ENCODE data around the gene PCYT2. TPM values are rescaled to one million over a fixed set of nuclear protein-coding genes. Genes with fewer than 3 reads are reported as not detected.

PCYT2 gene
- 14.1 to 18.1 TPM (median 16.6 TPM) in 5 replicates for total RNA-seq (2022; extraction: Qiagen RNA extraction)

DNA sequence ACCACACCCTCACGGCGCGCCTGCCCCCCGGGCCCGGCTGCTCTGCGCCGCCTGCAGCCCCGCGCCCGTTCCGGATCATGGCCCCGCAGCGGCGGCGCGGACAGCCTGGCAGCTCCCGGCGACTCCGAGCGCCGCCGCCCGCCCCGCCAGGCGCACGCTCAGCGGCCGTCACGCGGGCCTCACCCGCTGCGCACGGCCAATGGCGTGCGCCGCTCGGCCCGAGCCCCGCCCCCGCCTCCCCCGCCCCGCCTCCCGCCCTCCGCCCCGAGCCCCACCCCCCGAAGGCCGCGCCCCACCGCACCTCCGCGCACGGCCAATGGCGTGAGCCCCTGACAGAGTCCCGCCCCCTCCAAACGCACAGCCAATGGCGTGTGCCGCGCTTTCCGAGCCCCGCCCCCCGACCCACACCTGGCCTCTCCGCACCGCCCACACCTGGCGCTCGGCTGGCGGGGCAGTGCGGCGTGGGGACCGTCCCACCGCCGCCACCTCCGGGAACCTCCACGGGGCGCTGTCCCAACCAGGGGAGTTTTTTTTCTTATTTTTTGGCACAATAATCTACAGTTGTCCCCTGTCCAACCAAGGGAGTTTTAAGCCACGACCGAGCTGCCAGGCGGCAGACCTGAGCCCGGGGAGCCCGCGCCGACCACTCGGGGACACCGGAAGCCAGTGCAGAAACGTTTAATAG is at the start of gene PCYT2:
TSS of gene PCYT2 (minus strand) at position 123 of the 685 bp plus-strand sequence. CDS start at position 79, 44 bp downstream.

DNA sequence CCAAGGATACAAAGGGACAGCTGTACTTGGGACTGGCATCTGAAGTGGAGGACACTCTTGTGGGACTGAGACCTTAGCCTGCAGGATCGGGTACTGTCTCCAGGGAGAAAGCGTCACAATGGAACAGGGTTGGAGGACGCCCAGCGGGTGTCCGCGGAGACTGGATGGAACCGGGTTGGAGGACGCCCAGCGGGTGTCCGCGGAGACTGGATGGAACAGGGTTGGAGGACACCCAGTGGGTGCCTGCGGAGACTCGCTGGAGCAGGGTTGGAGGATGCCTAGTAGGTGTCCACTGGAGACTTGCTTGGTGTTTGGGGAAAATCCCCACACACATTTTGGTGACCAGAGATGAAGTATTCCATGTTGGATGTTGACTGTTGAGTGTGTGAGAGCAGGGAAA is 36.0 kb upstream of the PCYT2 start, which contains the start of gene MYADML2:
TSS of gene MYADML2 (minus strand) at position 45 of the 400 bp plus-strand sequence. CDS start 5,492 bp downstream, outside the sequence.

DNA sequence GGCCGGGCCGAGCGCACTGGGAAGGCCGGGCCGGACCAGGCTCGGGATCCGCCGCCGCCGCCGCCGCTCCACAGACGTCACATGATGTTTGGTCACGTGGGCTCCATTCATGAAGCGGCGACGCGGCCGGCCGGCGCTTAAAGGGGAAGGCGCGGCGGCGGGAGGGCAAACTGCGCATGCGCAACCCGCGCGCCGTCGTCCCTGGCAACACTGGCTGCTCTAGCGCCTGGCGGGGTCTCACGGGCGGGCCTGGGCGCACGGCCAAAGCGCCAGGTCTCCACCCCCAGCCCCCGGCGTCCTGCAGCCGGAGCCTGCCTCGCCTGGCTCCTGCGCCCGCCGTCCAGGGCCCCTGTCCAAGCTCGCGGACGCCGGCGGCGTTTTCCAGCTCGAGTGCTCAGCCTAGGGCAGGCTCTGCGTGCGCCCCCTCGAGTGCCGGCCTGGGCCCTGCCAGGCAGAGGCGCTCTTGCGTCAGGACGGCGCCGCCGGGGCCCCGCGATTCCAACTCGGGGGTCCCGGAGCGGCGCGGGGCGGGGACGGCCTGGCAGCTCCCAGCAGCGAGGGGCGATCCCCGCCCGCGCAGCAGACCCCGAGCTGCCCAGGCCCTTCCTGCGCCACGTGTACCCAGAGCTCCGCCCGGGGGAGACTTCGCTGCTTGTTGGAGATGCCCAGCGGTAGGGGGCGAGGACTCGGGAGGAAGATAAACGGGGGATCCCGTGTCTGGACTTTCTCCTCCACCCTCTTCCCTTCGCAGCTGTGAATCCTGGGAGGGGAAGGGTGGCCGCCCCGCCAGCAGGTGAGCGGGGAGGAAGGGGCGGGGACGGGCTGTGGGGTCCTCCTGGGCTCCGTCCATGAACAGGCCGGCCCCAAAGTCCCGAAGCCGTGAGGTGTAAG is 16.7 kb upstream of the PCYT2 start, which contains the start of gene MAFG:
TSS of gene MAFG (minus strand) at position 83 of the 891 bp plus-strand sequence. CDS start 4,550 bp downstream, outside the sequence.

DNA sequence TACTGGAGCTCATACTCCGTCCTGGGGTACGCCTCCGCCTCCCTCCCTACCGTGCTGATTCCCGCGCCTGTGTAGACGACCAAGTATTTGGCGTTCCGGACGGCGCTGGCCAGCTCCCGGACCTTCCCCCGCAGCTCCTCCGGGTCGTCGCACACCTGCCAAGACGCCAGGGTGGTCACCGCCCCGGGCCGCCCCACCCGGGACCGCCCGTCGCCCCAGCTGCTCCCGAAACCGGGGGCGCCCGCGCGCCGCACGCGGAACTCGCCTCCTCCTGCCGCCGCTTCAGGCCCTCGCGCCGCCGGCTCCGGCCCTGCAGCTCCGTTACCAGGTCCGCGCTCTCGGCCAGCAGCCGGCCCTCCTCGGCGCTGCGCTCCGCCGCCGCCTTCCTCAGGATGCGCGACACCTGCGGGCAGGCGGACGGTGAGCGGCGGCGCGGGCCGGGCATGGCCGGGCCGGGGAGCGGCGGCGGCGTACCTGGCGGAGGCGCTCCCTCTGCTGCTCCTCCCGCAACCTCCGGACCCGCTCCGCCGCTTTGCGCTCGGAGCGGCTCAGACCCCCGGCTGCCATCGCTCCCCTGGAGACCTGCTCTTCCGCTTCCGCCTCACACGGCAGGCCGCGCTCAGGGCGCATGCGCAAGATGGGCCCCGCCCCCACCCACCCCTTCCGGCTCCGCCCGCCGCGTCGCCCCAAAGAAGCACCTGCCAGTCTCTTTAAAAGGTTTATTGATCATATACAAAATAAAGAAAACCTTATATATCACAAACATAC is 6.5 kb upstream of the PCYT2 start, which contains the start of gene SIRT7:
TSS of gene SIRT7 (minus strand) at position 612 of the 768 bp plus-strand sequence. CDS start at position 567, 45 bp downstream.

DNA sequence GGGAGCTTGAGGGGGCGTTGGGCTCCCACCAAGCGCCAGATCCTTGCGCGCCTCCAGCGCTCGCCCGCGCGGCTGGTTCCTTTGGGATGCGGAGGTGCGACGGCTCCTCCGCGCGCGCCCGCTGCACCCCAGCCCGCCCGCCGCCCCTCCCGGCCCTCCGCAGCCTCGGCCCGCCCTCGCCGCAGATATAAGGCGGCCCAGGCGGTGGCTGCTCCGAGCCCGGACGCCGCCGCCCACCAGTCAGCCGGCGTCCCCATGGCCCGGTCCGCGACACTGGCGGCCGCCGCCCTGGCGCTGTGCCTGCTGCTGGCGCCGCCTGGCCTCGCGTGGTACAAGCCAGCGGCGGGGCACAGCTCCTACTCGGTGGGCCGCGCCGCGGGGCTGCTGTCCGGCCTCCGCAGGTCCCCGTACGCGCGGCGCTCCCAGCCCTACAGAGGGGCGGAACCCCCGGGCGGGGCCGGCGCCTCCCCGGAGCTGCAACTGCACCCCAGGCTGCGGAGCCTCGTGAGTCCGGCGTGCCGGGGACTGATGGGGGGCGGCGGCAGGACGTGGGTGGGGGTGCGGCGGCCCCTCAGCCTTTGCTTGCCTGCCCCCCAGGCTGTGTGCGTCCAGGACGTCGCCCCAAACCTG is 9.1 kb downstream of the PCYT2 start, which contains the start of gene NPB:
TSS of gene NPB (plus strand) at position 216 of the 630 bp plus-strand sequence. CDS start at position 256, 40 bp downstream.

DNA sequence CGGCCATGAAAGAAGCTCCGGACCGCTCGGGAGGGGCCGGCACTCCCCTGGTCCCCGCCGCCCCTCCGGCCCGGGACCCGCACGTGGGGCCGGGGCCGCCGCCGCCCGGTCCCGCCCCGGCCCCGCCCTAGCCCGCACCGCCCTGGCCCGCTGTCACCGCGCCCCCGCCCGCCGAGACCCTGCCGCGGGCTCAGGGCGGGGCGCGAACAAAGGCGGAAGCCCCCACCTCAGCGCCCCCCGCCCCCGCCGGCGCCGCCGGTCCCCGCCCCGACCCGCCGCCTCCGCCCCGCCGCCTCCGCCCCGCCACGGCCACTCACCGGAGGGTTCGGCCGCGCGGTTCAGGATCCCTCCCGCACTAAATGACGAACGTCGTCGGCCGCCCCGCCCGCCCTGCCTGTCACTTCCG is 40.2 kb downstream of the PCYT2 start, which contains the start of gene ARHGDIA:
TSS of gene ARHGDIA (minus strand) at position 357 of the 406 bp plus-strand sequence. CDS start 1,407 bp downstream, outside the sequence.

DNA sequence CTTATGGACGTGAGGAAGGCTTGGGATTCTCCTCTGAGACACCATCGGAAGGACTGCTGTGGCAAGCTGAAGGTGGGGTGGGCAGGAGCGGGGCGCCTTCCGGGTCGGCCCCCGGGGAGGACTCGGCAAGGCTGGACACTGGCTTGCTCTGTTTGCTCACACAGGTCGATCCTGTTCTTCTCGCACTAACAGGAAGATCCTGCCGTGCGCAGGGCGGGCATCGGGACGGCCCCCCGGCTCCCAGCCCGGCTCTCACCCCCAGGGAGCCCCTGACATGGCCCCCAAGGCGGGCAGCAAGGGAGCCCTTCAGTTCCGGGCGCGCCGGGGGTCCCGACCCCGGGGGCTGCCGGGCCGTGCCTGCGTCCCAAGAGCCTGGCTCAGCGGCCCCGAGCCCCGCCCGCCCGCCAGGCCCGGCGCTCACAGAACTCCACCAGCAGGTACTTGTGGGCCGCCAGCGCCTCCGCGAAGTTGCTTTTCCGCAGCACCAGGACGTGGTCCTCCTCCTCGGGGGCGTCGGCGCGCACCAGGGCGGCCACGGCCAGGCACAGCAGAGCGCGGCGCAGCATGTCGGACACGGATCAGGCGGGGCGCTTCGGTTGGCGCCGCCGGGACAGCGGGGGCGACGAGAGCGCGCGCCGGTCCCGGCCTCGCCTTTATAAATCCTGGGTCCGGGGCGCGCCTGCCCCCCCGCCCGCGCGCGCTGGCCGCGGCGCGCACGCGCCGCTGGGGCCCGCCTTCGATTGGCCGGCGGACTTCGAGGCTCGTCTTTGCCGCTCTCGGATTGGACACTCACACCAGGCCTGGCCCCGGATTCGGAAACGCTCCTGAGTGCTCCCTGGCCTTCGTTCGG is 51.1 kb downstream of the PCYT2 start, which contains the start of gene P4HB:
TSS of gene P4HB (minus strand) at position 630 of the 850 bp plus-strand sequence. CDS start at position 566, 64 bp downstream.

Other genes starting within 250 kb of the PCYT2 start
- gene OXLD1, start 244.8 kb downstream of the PCYT2 start, total RNA-seq (2022; extraction: Qiagen RNA extraction): 31.9 to 66.1 TPM (median 60.6 TPM) in 5 replicates
- gene CCDC137, start 244.7 kb downstream of the PCYT2 start, total RNA-seq (2022; extraction: Qiagen RNA extraction): 58.3 to 69.6 TPM (median 60.1 TPM) in 5 replicates
- 44.8 to 49.2 TPM (median 48.3 TPM) in 5 replicates for gene ARL16, start 227.6 kb downstream of the PCYT2 start, total RNA-seq (2022; extraction: Qiagen RNA extraction)
- 127 to 207 TPM (median 193 TPM) in 5 replicates for gene HGS, start 227.4 kb downstream of the PCYT2 start, total RNA-seq (2022; extraction: Qiagen RNA extraction)
- 223 to 334 TPM (median 303 TPM) in 5 replicates for gene MRPL12, start 208.0 kb downstream of the PCYT2 start, total RNA-seq (2022; extraction: Qiagen RNA extraction)
- 26.6 to 46.9 TPM (median 43.3 TPM) in 5 replicates for gene SLC25A10, start 199.1 kb downstream of the PCYT2 start, total RNA-seq (2022; extraction: Qiagen RNA extraction)
- 0.14 to 0.55 TPM (median 0.34 TPM) in 5 replicates for gene GCGR, start 107.2 kb downstream of the PCYT2 start, total RNA-seq (2022; extraction: Qiagen RNA extraction)
- gene MCRIP1, start 78.1 kb downstream of the PCYT2 start, total RNA-seq (2022; extraction: Qiagen RNA extraction): 79.5 to 107 TPM (median 101 TPM) in 5 replicates
- gene PPP1R27, start 76.3 kb downstream of the PCYT2 start, total RNA-seq (2022; extraction: Qiagen RNA extraction): 0.08 to 0.35 TPM (median 0.18 TPM) in 5 replicates
- 673 to 727 TPM (median 692 TPM) in 5 replicates for gene P4HB, start 50.9 kb downstream of the PCYT2 start, total RNA-seq (2022; extraction: Qiagen RNA extraction)
- 592 to 701 TPM (median 654 TPM) in 5 replicates for gene ARHGDIA, start 40.1 kb downstream of the PCYT2 start, total RNA-seq (2022; extraction: Qiagen RNA extraction)
- gene ALYREF, start 19.8 kb downstream of the PCYT2 start, total RNA-seq (2022; extraction: Qiagen RNA extraction): 167 to 248 TPM (median 232 TPM) in 5 replicates
- gene ANAPC11, start 19.7 kb downstream of the PCYT2 start, total RNA-seq (2022; extraction: Qiagen RNA extraction): 185 to 310 TPM (median 289 TPM) in 5 replicates
- 0.33 to 0.67 TPM (median 0.49 TPM) in 5 replicates for gene NPB, start 9.2 kb downstream of the PCYT2 start, total RNA-seq (2022; extraction: Qiagen RNA extraction)
- 27.2 to 45.6 TPM (median 41.6 TPM) in 5 replicates for gene SIRT7, start 6.8 kb upstream of the PCYT2 start, total RNA-seq (2022; extraction: Qiagen RNA extraction)
- 23.3 to 32.3 TPM (median 28.5 TPM) in 5 replicates for gene MAFG, start 16.3 kb upstream of the PCYT2 start, total RNA-seq (2022; extraction: Qiagen RNA extraction)
- gene PYCR1, start 25.9 kb upstream of the PCYT2 start, total RNA-seq (2022; extraction: Qiagen RNA extraction): 68.3 to 88.4 TPM (median 85.4 TPM) in 5 replicates
- not detected in 5 replicates for gene MYADML2, start 35.8 kb upstream of the PCYT2 start, total RNA-seq (2022; extraction: Qiagen RNA extraction)
- gene NOTUM, start 49.8 kb upstream of the PCYT2 start, total RNA-seq (2022; extraction: Qiagen RNA extraction): 0.18 to 0.55 TPM (median 0.34 TPM) in 5 replicates
- gene ASPSCR1, start 66.2 kb upstream of the PCYT2 start, total RNA-seq (2022; extraction: Qiagen RNA extraction): 20.1 to 29.2 TPM (median 26.5 TPM) in 5 replicates
- 135 to 206 TPM (median 183 TPM) in 5 replicates for gene CENPX, start 111.5 kb upstream of the PCYT2 start, total RNA-seq (2022; extraction: Qiagen RNA extraction)
- 8.9 to 17.5 TPM (median 12.8 TPM) in 5 replicates for gene LRRC45, start 111.9 kb upstream of the PCYT2 start, total RNA-seq (2022; extraction: Qiagen RNA extraction)
- gene RAC3, start 120.3 kb upstream of the PCYT2 start, total RNA-seq (2022; extraction: Qiagen RNA extraction): 24.9 to 43.1 TPM (median 39.9 TPM) in 5 replicates
- 65.2 to 110 TPM (median 102 TPM) in 5 replicates for gene DCXR, start 126.3 kb upstream of the PCYT2 start, total RNA-seq (2022; extraction: Qiagen RNA extraction)
- 16.5 to 26.6 TPM (median 25.1 TPM) in 5 replicates for gene RFNG, start 140.4 kb upstream of the PCYT2 start, total RNA-seq (2022; extraction: Qiagen RNA extraction)
- gene GPS1, start 140.5 kb upstream of the PCYT2 start, total RNA-seq (2022; extraction: Qiagen RNA extraction): 108 to 148 TPM (median 138 TPM) in 5 replicates
- 73.5 to 153 TPM (median 133 TPM) in 5 replicates for gene DUS1L, start 154.4 kb upstream of the PCYT2 start, total RNA-seq (2022; extraction: Qiagen RNA extraction)
- gene FASN, start 186.8 kb upstream of the PCYT2 start, total RNA-seq (2022; extraction: Qiagen RNA extraction): 112 to 154 TPM (median 145 TPM) in 5 replicates